GM12875 (cell line): ENCODE results near the gene CARD18.

Experiments
- H3K4me3 ChIP-seq: one replicate; pipeline ENCODE4 v1.5.1; 2011; ENCODE audit warnings: low read depth, low read length, control low read depth
- CTCF ChIP-seq: IDR thresholded peaks from 2 replicates; pipeline ENCODE4 v1.5.1; 2011; ENCODE audit warnings: low read depth, mild to moderate bottlenecking, control low read depth, inconsistent platforms, low read length, moderate library complexity, borderline replicate concordance; ENCODE audit not compliant: insufficient read depth

The CARD18 gene

GRCh38 chr11:105142167-105142566, 2.6 kb upstream of the CARD18 start:
- no peak overlapping the region for H3K4me3 ChIP-seq
- TF ChIP-seq CTCF = no peak

GRCh38 chr11:105137286-105137685, 2.3 kb downstream of the CARD18 start:
- no peak overlapping the region for H3K4me3 ChIP-seq
- no peak for TF ChIP-seq CTCF

GRCh38 chr11:105135883-105136282, 3.7 kb downstream of the CARD18 start:
- H3K4me3 ChIP-seq = no peak overlapping the region
- no peak for TF ChIP-seq CTCF

GRCh38 chr11:105132716-105133511, 6.7 kb downstream of the CARD18 start:
- no peak overlapping the region for H3K4me3 ChIP-seq
- TF ChIP-seq CTCF = no peak

GRCh38 chr11:105130189-105130813, 9.3 kb downstream of the CARD18 start:
- H3K4me3 ChIP-seq = no peak overlapping the region
- no peak for TF ChIP-seq CTCF

- no peak for TF ChIP-seq CTCF
- H3K4me3 ChIP-seq = no peak overlapping the region
Observed at GRCh38 chr11:105124756-105125155, 14.8 kb downstream of the CARD18 start.
